LoVo (cell line): ENCODE data around the gene RPS27L.

ENCODE experiments used
- DNase-seq: peaks from one replicate; pipeline ENCODE4 v3.0.0-alpha.2; 2016; ENCODE audit warnings: low spot score

RPS27L gene

DNA sequence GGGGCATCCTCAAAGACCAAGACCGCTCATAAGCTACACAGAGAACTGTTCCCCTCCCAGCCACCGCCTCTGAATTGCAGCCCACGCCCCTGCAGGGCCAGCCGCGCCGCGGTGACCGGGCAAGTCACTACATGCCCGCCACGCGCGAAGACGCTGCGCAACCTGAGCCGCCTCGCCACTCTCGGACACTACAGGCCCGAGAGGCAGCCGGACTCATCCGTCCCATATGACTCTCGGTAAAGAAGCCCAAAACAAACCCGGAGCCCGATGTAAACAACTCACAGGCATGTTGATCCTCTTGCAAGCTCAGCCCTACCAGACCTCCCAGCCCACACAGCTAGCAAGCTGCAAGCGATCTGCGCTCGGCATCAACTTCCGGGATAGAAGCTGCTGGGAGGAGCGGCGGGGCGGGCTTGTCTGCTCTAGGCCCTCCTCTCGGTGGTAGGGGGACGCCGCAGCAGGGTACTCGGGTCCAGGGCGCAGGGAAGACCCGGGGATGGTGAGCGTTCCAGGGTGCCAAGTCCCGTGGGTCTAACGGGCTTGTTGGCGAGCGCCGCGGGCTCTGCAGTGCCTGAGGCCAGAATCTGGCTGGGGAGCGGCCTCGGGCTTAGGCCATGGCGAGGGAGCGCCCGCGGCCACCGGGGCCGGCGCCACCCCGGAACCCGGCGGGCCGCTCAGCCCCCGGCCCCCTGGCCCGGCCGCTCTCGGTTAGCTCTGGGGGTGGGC lies at the start of gene RPS27L:
RPS27L (minus strand) TSS at position 360 of the 726 bp plus-strand sequence; CDS start at position 288, 72 bp downstream.
- DNase-seq, result peak; percentile 89

DNA sequence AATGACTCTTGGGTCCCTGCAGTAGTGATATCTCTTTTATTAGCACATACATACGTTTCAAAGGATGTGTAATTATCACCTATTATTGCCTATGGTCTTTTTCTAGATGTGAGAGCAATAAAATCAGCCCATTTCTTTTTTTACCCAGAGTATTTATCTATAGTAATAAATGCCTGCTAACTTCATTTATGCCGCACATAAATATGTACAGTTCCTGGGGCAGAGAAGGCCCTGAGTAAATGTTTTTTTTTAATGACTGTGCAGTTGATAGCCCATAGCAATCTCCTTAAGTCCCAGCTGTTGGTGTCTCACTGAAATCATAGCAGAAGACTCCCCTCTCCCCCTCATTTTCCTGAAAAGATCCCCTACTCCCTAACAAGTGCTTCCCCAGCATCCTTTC lies 48.8 kb upstream of the RPS27L start:
- DNase-seq, result no peak

DNA sequence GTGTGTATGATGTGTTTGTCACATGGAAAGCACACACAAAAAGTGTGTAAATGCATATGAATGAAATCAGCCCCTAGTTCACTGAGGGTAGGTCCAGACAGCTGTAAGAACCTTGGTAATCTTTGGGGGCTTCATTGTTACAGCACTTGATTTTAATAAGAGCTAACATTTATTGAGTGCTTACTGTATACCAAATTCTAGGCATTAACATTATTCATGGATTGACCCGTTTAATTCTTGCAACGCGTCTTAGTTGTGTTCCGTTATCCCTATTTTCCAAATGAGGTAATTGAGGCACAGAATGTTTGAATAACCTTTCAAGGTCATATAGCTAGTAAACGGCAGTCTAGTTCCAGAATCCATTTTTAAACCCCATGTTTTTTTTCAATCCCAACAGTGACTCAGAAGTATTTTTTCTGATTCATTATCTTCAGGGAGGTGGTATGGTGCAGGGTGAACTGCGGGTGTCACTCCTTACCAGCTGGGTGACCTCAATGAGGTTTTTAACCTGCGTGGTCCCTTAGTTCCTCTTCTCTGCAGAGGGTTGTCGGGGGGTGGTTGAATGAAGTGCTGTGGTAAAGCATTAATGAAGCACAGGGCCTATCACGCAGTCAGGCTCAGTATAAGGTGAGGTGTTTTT lies 46.3 kb upstream of the RPS27L start:
- DNase-seq, result no peak

DNA sequence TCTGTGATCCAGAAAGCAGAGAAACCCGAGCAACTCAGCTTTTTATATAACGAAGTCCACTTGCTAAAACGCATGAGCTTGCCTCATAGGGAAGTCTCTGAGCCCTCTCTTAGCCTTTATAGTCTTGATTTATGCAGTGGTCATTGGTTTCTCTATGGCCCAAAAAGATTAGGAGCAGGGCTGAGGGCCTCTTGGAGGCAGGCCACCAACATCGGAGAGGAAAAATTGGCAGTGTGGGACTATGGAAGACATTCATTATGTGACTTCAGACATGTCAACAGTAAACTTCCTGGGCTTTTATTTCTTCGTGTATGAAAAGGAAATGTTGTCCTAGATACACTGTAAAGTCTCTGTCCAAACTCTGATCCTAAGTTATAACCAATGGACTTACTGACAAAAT lies 45.6 kb upstream of the RPS27L start:
- no peak for DNase-seq

DNA sequence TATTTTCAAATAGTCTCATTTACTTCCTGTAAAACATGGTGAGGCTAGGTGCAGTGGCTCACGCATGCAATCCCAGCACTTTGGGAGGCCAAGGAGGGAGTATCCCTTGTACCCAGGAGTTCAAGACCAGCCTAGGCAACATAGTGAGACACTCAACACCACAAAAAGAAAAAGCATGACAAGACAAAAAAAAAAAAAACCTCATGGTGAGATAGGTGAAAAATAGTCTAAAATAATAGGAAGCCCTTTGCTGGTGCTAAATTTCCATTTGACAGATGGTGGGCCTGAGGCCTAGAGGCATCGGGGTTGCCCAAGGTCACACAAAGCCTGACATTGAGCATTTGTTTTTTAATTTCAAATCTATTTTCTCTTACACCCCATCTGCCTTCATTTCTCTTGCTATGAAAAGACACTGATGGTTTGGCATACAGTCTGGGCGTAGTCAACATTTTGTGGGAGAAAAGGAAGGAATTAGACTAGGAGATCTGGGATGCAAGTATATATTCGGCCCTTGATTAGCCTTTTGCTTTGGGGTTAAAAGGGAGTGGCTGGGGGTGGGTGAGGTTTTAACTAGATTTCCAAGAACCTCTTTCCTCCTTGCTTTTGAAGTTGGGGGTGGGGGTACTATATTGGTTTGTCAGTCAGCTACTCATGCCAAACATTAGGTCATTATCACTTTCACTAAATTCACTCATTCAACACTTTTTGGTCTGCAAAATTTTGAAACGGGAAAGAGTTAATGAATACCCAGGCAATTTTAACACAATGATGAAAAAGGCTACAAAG lies 43.4 kb upstream of the RPS27L start:
- no peak for DNase-seq

DNA sequence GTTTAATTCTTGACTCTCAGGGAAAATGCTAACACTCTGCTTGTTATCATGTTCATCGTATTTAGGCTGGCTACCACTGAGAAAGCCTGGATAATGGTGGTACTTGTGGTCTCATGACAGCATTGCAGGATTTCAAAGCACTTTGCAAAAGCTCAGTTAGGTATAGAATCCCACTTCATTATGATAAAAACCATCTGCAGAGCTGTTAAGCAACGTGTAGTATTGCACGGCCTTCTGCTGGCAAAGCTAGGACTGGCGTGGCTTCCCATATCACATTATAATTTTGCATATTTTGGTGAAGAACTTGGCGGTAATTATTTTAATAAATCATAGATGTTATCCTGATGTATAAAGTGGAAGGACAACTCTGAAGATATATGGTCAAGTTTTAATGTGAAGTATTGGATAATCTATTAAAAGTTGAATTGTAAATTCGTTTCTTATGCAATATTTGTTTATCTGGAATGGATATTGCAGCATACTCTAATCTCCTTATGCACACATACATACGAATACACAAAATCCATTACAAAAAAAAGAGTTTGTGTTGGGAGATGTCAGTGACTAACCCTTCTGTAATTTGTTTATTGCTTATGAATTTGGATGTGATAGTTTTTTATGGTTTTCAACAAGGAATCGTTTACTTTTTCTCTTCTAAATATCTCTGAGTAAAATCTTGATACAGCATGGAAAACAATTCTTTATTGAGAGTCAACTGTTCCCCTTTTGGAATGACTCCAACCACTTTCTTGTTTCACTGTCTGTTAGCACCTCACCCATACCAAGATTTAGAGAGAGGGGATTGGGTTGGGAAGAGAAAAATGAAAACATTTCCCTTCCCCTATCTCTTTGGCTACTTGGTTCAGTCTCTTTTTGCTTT lies 41.3 kb upstream of the RPS27L start:
- DNase-seq, result peak; percentile 13

DNA sequence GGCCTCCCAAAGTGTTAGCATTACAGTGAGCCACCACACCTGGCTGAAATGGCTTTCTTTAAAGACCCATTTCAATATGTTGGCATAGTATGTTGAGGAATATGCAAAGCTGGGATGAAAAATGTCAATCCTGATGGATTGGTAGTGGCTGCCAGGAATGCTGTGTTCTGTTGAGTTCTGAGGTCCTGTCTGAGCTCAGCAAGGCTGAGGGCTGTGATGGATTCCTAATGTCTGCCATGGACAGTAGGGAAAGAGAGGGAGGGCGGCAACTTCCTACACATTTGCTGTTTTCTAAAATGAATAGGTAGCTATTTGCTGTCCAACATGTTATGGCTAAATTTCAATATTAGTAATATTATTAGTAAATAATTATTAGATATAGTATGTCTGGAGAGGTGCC lies 40.3 kb upstream of the RPS27L start:
- DNase-seq, result no peak

DNA sequence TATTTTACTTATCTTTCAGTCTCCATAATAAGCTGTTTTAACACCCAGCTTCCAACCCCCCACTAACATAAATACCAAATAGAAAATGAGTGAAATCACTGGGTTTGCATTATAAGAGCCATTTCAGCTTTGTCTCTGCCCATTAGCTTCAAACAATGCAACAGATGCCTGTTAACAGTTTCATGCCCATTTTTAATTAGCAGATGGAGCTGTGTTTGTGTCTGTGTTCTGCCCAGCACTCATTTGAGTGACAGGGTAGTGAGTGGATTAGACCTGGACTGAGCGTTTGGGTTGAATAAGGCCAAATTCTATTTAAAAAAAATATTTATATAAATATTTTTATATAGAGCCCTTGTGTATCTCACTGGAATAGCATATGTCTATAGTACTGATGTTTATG lies 39.6 kb upstream of the RPS27L start:
- no peak for DNase-seq

DNA sequence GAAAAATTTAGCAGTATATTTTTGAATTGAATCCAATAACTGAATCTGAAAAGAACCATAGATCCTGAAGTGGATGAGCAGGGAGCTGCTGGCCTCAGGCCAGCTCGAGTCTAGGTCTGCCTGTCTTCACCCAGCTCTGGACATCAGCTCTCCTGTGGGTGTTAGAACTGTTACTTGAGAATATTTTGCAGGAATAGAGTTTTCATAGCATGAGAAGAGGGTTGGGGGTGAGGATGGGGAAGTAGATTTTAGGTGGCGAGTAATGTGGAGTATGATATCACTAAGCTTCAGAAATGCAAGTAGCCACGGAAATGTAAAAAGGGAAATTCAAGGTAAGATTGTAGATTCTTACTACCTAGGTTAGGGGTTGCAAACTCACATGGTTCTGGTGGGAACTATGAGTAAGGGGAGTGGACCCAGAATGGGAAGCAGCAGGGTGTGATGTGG lies 38.3 kb upstream of the RPS27L start:
- no peak for DNase-seq

DNA sequence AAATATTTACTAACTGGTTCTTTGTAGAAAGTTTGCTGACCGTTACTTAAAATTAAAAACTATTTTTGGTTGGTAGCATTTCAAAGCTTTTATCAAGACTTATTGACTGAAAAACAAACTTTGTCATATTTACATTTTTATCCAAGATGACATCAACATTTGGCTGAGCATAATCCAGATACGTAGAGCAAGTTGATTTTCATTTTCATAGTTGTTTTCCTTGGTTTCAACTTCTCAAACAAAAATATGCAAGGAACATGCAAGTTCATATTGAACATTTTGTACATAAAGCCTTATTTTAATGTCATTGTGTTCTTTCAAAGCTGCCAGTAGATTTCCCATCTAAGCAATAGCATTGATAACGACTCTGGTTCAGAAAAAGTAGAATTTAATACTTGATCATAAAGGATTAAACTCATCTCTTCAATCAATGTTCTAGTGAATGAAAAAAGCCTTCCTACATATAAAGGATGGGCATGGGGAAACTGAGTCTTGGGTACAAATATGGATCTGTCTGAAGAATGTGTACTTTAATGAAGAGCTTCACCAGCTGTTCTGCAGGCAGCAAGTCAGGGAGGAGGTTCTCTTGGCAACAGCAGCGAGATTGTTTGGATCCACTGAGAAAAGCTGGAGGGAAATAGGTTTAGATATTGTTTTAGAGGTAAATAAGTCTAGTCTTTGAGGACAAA lies 37.7 kb upstream of the RPS27L start:
- no peak for DNase-seq

DNA sequence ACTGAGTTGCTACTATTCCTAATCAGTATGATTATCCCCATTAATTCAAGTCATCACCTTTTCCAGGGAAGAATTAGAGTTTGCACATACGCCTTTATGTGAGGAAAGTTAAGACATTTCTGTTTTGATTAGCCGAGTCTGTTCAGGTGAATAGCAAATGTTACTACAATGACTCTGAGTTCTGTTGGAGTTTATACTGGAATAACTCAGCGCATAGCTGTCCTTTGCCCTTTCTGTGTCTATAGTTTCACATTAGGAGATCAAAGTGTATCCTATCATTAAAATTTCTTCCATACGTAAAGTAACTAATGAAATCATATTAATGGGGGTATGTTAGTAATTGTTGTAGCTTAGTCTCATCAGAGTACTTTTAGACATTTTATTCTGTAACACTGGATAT lies 37.0 kb upstream of the RPS27L start:
- DNase-seq, result no peak

DNA sequence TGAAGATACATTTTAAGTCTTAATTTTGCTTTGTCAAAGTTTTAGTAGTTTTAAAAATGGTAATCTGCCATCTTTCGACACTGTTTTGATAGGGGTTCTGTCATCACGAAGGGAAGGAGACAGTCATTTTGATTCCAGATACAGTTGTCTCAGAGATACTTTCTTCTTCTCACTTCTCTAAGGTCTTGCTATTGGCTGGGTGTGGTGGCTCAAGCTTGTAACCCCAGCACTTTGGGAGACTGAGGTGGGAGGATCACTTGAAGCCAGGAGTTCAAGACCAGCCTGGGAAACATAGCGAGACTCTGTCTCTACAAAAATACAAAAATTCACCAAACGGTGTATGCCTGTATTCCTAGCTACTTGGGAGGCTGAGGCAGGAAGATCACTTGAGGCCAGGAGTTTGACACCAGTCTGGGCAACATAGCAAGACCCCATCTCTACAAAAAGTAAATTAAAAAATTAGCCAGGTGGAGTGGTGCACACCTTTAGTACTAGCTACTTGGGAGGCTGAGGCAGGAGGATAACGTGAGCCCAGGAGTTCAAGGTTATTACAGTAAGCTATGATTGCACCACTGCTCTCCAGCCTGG lies 35.4 kb upstream of the RPS27L start:
- no peak for DNase-seq

DNA sequence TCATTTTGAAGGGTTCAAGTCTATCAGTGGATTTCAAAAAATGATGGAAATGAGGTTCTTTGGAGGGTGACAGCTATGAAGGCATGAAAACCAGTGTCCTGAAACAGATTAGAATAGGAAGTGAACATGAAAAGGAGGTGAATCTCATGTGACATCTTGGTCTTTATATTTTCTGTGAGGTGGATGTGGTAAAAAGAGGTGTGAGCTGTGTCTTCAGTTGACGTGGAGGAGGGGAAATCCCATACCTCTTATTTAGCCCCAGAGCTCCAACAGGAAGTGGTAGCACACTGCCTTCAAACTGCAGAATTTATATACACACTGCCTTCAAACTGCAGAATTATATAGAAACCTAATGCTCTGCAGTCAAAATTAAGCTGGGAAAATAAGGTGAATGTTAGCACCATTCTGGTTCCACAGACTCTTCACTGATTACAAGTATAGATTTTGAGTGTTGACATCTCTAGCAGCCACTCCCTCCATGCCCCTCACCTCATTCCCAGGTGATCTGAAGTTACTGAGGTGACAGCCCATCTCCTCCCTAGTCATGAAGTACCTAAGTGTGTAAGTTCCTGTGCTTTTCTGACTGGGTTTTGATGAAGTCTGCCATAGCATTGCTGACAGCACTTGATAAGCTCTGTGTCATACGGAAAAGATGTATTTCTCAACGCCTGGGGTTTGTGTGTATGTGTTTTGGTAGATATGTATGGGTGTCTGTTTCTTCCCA lies 34.8 kb upstream of the RPS27L start:
- no peak for DNase-seq

DNA sequence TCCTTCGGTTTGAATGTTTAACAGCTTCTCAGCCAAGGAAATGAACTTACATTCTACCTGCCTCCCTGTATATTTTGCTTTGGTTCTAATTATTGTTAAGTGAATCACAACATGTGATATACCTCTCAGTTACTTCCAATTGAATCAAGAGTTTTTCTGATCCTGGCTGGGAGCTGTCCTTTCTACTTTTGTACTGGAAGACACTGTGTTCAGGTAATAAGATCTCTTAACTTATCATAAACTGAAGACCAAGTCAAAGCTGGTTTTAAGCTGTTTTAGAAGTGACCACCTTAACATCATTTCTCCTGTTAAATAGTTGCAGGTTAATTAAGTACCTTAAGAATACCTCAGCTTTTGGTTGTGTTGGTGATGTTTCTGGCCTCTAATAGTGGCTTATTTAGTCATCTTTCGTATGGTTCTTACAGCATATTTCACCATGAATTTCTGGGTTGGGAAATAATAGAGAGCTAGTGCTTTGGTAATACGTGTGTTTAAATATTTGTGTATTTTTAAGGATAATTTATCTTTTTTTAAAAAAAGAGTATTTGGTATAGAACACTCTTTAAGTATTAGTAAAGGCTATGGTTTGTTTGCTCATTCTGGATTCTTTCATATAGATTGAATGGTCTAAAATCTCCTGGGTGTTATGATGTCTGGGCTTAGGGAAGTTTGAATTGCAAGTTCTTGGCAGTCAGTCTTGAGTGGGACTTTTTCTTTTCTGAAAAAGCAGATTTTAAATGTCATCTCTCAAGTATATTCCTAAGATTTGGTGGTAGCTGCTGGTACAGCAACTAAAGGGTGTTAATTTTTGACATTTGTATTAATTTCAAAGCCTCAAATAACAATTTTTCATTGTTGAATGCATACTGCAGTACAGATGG lies 33.7 kb upstream of the RPS27L start:
- no peak for DNase-seq

DNA sequence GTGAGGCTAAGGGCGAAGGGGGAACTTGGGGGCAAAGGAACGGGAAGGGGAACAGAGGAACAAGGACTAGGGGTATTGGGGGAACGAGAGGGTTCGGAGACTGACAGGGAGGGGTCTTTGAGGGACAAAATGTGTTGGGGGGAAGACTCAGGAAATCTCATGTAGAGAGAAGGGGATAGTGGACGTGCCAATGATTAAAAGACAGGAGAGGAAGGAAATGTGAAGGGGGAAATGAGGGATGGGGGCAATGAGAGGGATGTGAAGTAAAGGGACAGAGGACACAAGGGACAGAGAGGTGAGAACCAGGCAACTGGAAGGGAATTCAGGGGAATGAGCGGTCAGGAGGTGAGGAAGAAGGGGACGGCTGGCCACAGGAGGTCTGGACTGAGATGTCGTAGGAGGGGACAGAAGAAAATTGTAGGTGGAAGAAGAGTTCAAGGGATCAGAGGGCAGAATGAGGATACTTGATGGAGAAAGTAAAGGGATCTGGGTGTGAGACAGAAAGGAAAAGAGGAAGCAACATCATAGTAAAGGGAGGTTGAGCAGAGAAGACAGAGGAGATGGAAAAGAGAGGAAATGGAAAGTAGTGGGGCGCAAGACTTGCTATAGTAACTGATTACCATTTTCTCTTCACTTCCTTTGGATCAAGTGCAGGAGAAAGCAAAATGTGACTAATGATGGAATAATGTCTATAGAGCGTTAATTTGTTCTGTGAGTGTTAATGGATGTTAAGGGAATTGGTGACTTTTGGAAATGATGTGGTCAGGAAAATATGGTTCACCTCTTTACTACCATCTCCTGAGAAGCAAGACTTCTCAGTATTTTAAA lies 32.9 kb upstream of the RPS27L start:
- no peak for DNase-seq

DNA sequence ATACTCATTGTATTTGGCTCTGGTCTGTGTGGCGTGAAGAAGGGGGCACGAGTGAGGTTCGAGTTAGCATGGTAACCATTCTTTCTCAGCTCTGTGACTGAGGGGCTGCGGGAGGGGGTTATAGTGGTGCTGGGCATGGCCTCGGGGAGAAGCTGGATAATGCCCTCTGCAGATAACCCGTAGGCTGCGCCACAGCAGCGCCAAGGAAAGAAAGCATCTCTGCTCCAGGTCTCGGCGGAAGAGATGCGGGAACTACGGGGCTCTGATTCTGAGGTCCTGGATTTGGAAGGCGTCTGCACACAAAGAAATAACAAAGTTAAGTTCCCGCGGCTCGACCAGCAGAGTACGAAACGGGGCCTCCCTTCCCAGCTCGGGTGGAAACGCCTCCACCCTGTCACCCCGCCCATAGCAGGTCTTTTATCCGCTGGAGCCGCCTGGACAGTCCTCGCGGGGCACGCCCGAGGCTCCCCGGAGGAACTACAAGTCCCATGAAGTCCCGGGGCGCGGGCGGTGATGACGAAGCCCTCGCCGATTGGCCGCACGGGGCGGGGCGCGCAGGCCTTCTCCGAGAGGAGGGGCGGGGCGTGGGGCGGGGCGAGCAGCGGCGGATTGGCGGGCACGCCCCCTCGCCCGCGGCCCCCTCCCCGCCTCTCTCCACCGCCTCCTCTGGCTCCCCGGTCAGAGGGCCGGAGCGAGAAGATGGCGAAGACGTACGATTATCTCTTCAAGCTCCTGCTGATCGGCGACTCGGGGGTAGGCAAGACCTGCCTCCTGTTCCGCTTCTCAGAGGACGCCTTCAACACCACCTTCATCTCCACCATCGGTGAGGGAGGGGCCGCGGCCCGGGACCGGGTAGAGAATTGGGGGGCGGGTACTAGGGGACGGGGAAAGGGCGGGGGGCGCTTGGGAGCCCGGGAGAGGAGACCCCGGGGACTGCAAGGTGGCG lies 31.9 kb upstream of the RPS27L start, which contains the start of gene RAB8B:
RAB8B (plus strand) TSS at position 681 of the 946 bp plus-strand sequence; CDS start at position 700, 19 bp downstream.
- DNase-seq, result peak; percentile 98
